GM23338 (cell line): ENCODE results near the gene PPP1R36. TPM values are rescaled to one million over a fixed set of nuclear protein-coding genes. Genes with fewer than 3 reads are reported as not detected.

ENCODE experiments used
- ATAC-seq: fragments of 200-7000 bp; cut with Tn5 transposase; 3 replicates; pipeline ENCODE4 v1.9.1; 2020
- DNase-seq: peaks from one replicate; pipeline ENCODE4 v3.0.0-alpha.2; 2015; ENCODE audit warnings: low spot score
- H2AFZ ChIP-seq: fragments of 200-600 bp; sonication (generic); 2 replicates; pipeline ENCODE4 v1.8.0; 2016; ENCODE audit warnings: antibody characterized with exemption, mild to moderate bottlenecking, moderate library complexity
- H3F3A ChIP-seq: fragments of 200-600 bp; sonication (generic); replicated peaks from 2 replicates; pipeline ENCODE4 v1.8.0; 2017; ENCODE audit warnings: antibody characterized with exemption, mixed run types, low read depth
- H3K27ac ChIP-seq: fragments of 200-600 bp; sonication (generic); 2 replicates; pipeline ENCODE4 v1.6.1; 2016; ENCODE audit warnings: low read depth
- H3K27me3 ChIP-seq: fragments of 200-600 bp; sonication (generic); 2 replicates; pipeline ENCODE4 v1.8.0; 2016; ENCODE audit warnings: mild to moderate bottlenecking, mixed run types, moderate library complexity; ENCODE audit not compliant: insufficient read depth
- H3K36me3 ChIP-seq: fragments of 200-600 bp; sonication (generic); 2 replicates; pipeline ENCODE4 v1.8.0; 2016; ENCODE audit warnings: mild to moderate bottlenecking; ENCODE audit not compliant: insufficient read depth
- H3K4me1 ChIP-seq: fragments of 200-600 bp; sonication (generic); 2 replicates; pipeline ENCODE4 v1.8.0; 2016; ENCODE audit warnings: mild to moderate bottlenecking, moderate library complexity; ENCODE audit not compliant: insufficient read depth
- H3K4me2 ChIP-seq: fragments of 200-600 bp; sonication (generic); 2 replicates; pipeline ENCODE4 v1.7.1; 2017; ENCODE audit warnings: mixed run types
- H3K4me3 ChIP-seq: fragments of 200-600 bp; sonication (generic); 2 replicates; pipeline ENCODE4 v1.6.1; 2016; ENCODE audit warnings: mixed run types
- H3K79me2 ChIP-seq: fragments of 200-600 bp; sonication (generic); replicated peaks from 2 replicates; pipeline ENCODE4 v1.8.0; 2017; ENCODE audit warnings: mild to moderate bottlenecking; ENCODE audit not compliant: insufficient read depth
- H3K9me2 ChIP-seq: fragments of 200-600 bp; sonication (generic); 2 replicates; pipeline ENCODE4 v1.8.0; 2017; ENCODE audit not compliant: insufficient read depth
- H4K20me1 ChIP-seq: fragments of 200-600 bp; sonication (generic); replicated peaks from 2 replicates; pipeline ENCODE4 v1.8.0; 2017; ENCODE audit warnings: mild to moderate bottlenecking; ENCODE audit not compliant: insufficient read depth
- H3K27ac Mint-ChIP-seq: 2 replicates; pipeline ENCODE4 v1.8.0; 2020; ENCODE audit warnings: inconsistent platforms, mild to moderate bottlenecking, moderate library complexity, mixed read lengths
- H3K27me3 Mint-ChIP-seq: 3 replicates; pipeline ENCODE4 v1.8.0; 2022; ENCODE audit warnings: low read depth, mild to moderate bottlenecking, moderate library complexity, mixed read lengths, inconsistent platforms; ENCODE audit not compliant: insufficient read depth, poor library complexity
- H3K36me3 Mint-ChIP-seq: 3 replicates; pipeline ENCODE4 v1.8.0; 2021; ENCODE audit warnings: low read depth, mild to moderate bottlenecking, inconsistent platforms, moderate library complexity, mixed read lengths
- H3K4me1 Mint-ChIP-seq: 3 replicates; pipeline ENCODE4 v1.8.0; 2020; ENCODE audit warnings: mild to moderate bottlenecking, inconsistent platforms, mixed read lengths
- H3K4me3 Mint-ChIP-seq: 3 replicates; pipeline ENCODE4 v1.8.0; 2021; ENCODE audit warnings: moderate library complexity, mild to moderate bottlenecking, inconsistent platforms, mixed read lengths
- H3K9me3 Mint-ChIP-seq: 3 replicates; pipeline ENCODE4 v1.8.0; 2020; ENCODE audit warnings: moderate library complexity, mild to moderate bottlenecking, inconsistent platforms, mixed read lengths
- EZH2phosphoT487 ChIP-seq: fragments of 200-600 bp; sonication (generic); IDR thresholded peaks from one replicate; pipeline ENCODE4 v1.8.1; 2018; ENCODE audit warnings: antibody characterized with exemption; ENCODE audit not compliant: unreplicated experiment
- JUNB ChIP-seq: IDR thresholded peaks from one replicate; pipeline ENCODE4 v1.6.1; 2016; ENCODE audit warnings: antibody characterized with exemption; ENCODE audit not compliant: unreplicated experiment
- STAT1 ChIP-seq: IDR thresholded peaks from one replicate; pipeline ENCODE4 v1.6.1; 2016; ENCODE audit warnings: antibody characterized with exemption; ENCODE audit not compliant: unreplicated experiment
- ZNF114 ChIP-seq: fragments of 250-450 bp; sonication (Bioruptor Pico); IDR thresholded peaks from 2 replicates; pipeline ENCODE4 v1.5.0; 2020; ENCODE audit warnings: mild to moderate bottlenecking, moderate library complexity
- ZNF331 ChIP-seq: fragments of 250-450 bp; sonication (Bioruptor Pico); IDR thresholded peaks from 2 replicates; pipeline ENCODE4 v1.5.0; 2020; ENCODE audit warnings: low read depth, mild to moderate bottlenecking, moderate library complexity
- polyA plus RNA-seq: library from polyadenylated mRNA; unstranded; fragments of >200 nt; fragmentation: Nextera tagmentation; extraction: Ambion mirVana; gene quantifications from 2 replicates; pipeline ENCODE4 v1.2.1, GENCODE V29; 2016
- total RNA-seq: library from RNA; depleted of rRNA; stranded (reverse); fragments of >200 nt; shearing (Covaris generic); gene quantifications from 2 replicates; pipeline ENCODE4 v1.2.3, GENCODE V29; 2014
- TF ChIP-seq, protein P1 (sequence below): fragments of 250-450 bp; sonication (Bioruptor Pico); IDR thresholded peaks from 2 replicates; pipeline ENCODE4 v1.5.0; 2020; ENCODE audit warnings: mild to moderate bottlenecking, moderate library complexity
- TF ChIP-seq, protein P2 (sequence below): IDR thresholded peaks from one replicate; pipeline ENCODE4 v1.6.1; 2018; ENCODE audit warnings: antibody characterized with exemption; ENCODE audit not compliant: unreplicated experiment
- TF ChIP-seq, protein P3 (sequence below), 2 experiments: fragments of 200-600 bp in 1 of 2; sonication (generic) in 1 of 2; conservative IDR thresholded peaks; 2 replicates each; pipeline versions ENCODE4 v1.5.1 to v1.6.1; 2016 to 2017; ENCODE audit warnings: antibody characterized with exemption in 2 of 2, low read depth in 2 of 2, mild to moderate bottlenecking in 2 of 2, moderate library complexity in 1 of 2

Gene PPP1R36
- total and polyA plus RNA-seq, 2 experiments from 2014 or later, result 0.42 to 1.4 TPM

DNA sequence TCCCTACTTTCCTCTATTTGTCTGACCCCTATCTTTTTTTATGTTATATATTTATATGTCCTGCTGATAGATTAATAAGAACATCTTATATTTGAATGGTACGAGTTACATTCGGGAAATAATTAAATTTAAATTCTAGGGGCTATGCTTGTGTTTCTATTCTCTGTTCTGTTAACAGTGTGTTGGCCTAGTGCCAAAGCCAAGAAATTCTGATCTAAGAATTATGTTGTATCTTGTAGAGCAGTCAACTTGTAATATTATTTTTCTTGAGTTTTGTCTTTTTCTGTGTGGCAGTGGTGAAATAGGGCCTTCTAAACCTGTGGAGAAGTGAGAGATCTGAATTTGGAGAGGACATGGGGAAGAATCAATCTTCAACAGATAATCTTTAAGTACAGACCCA, 18.2 kb upstream of the PPP1R36 start (continued):
- TF ChIP-seq, protein P1, sequence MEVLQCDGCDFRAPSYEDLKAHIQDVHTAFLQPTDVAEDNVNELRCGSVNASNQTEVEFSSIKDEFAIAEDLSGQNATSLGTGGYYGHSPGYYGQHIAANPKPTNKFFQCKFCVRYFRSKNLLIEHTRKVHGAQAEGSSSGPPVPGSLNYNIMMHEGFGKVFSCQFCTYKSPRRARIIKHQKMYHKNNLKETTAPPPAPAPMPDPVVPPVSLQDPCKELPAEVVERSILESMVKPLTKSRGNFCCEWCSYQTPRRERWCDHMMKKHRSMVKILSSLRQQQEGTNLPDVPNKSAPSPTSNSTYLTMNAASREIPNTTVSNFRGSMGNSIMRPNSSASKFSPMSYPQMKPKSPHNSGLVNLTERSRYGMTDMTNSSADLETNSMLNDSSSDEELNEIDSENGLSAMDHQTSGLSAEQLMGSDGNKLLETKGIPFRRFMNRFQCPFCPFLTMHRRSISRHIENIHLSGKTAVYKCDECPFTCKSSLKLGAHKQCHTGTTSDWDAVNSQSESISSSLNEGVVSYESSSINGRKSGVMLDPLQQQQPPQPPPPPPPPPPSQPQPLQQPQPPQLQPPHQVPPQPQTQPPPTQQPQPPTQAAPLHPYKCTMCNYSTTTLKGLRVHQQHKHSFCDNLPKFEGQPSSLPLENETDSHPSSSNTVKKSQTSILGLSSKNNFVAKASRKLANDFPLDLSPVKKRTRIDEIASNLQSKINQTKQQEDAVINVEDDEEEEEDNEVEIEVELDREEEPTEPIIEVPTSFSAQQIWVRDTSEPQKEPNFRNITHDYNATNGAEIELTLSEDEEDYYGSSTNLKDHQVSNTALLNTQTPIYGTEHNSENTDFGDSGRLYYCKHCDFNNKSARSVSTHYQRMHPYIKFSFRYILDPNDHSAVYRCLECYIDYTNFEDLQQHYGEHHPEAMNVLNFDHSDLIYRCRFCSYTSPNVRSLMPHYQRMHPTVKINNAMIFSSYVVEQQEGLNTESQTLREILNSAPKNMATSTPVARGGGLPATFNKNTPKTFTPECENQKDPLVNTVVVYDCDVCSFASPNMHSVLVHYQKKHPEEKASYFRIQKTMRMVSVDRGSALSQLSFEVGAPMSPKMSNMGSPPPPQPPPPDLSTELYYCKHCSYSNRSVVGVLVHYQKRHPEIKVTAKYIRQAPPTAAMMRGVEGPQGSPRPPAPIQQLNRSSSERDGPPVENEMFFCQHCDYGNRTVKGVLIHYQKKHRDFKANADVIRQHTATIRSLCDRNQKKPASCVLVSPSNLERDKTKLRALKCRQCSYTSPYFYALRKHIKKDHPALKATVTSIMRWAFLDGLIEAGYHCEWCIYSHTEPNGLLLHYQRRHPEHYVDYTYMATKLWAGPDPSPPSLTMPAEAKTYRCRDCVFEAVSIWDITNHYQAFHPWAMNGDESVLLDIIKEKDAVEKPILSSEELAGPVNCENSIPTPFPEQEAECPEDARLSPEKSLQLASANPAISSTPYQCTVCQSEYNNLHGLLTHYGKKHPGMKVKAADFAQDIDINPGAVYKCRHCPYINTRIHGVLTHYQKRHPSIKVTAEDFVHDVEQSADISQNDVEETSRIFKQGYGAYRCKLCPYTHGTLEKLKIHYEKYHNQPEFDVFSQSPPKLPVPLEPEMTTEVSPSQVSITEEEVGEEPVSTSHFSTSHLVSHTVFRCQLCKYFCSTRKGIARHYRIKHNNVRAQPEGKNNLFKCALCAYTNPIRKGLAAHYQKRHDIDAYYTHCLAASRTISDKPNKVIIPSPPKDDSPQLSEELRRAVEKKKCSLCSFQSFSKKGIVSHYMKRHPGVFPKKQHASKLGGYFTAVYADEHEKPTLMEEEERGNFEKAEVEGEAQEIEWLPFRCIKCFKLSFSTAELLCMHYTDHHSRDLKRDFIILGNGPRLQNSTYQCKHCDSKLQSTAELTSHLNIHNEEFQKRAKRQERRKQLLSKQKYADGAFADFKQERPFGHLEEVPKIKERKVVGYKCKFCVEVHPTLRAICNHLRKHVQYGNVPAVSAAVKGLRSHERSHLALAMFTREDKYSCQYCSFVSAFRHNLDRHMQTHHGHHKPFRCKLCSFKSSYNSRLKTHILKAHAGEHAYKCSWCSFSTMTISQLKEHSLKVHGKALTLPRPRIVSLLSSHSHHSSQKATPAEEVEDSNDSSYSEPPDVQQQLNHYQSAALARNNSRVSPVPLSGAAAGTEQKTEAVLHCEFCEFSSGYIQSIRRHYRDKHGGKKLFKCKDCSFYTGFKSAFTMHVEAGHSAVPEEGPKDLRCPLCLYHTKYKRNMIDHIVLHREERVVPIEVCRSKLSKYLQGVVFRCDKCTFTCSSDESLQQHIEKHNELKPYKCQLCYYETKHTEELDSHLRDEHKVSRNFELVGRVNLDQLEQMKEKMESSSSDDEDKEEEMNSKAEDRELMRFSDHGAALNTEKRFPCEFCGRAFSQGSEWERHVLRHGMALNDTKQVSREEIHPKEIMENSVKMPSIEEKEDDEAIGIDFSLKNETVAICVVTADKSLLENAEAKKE (CRISPR knock-in tag), result no peak

DNA sequence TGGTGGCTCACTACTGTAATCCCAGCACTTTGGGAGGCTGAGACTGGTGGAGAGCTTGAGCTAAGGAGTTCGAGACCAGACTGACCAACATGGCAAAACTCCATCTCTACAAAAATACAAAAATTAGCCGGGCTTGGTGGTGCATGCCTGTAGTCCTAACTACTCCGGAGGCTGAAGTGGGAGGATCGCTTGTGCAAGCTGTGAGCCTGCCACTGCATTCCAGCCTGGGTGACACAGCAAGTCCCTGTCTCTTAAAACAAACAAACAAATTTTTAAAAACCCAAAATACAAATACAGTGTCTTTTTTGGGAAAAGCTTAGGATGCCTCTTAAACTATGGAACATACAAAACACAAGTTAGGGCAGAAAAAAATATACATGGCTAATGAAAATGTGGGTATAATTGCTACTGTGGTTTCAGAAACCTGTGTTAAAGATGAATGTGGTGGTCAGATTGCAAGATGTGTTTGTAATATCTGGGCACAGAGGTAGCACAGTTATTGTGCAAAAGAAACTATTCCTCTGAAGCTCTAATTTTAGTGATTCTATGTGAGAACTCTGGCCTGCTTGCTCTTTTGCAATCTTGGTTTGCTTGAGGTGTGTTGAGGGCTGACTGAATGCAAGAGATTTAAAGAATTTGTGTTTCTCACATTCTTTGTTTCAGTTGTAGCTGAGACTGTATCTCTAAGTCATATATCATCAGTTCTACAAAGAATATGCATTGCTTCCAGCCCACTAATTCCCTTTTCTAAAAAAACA, 13.1 kb upstream of the PPP1R36 start:
- Mint-ChIP-seq H3K4me1 (peaks cover 18% of the 10 kb centered on the region), H3K9me3 (peaks cover 16% of the 10 kb centered on the region), H3K36me3 (peaks cover 18% of the 10 kb centered on the region), H3K27ac (no peak overlapping the region), H3K27me3 (peaks cover 20% of the 10 kb centered on the region), H3K4me3 (no peak overlapping the region)
- no peaks in the 10 kb centered on the region for H3F3A ChIP-seq
- H3K4me3 ChIP-seq, result no peak overlapping the region
- H3K27ac ChIP-seq, result no peak overlapping the region
- H3K9me2 ChIP-seq, result no peaks in the 10 kb centered on the region
- H3K27me3 ChIP-seq, result peaks cover 10% of the 10 kb centered on the region
- H3K4me2 ChIP-seq, result no peak overlapping the region
- no peaks in the 10 kb centered on the region for H3K36me3 ChIP-seq
- H4K20me1 ChIP-seq, result no peaks in the 10 kb centered on the region
- DNase-seq (peak; percentile 20), ATAC-seq (no peak)
- no peak overlapping the region for H2AFZ ChIP-seq
- no peaks in the 10 kb centered on the region; the same call in 1 of the 2 replicates for H3K79me2 ChIP-seq
- peaks cover 3% of the 10 kb centered on the region; the same call in 1 of the 2 replicates for H3K4me1 ChIP-seq
- TF ChIP-seq STAT1 (no peak), JUNB (no peak), EZH2phosphoT487 (no peak), ZNF331 (CRISPR knock-in tag) (no peak), ZNF114 (CRISPR knock-in tag) (no peak)
- TF ChIP-seq, protein P2, sequence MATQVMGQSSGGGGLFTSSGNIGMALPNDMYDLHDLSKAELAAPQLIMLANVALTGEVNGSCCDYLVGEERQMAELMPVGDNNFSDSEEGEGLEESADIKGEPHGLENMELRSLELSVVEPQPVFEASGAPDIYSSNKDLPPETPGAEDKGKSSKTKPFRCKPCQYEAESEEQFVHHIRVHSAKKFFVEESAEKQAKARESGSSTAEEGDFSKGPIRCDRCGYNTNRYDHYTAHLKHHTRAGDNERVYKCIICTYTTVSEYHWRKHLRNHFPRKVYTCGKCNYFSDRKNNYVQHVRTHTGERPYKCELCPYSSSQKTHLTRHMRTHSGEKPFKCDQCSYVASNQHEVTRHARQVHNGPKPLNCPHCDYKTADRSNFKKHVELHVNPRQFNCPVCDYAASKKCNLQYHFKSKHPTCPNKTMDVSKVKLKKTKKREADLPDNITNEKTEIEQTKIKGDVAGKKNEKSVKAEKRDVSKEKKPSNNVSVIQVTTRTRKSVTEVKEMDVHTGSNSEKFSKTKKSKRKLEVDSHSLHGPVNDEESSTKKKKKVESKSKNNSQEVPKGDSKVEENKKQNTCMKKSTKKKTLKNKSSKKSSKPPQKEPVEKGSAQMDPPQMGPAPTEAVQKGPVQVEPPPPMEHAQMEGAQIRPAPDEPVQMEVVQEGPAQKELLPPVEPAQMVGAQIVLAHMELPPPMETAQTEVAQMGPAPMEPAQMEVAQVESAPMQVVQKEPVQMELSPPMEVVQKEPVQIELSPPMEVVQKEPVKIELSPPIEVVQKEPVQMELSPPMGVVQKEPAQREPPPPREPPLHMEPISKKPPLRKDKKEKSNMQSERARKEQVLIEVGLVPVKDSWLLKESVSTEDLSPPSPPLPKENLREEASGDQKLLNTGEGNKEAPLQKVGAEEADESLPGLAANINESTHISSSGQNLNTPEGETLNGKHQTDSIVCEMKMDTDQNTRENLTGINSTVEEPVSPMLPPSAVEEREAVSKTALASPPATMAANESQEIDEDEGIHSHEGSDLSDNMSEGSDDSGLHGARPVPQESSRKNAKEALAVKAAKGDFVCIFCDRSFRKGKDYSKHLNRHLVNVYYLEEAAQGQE, result no peak
- TF ChIP-seq, protein P3, sequence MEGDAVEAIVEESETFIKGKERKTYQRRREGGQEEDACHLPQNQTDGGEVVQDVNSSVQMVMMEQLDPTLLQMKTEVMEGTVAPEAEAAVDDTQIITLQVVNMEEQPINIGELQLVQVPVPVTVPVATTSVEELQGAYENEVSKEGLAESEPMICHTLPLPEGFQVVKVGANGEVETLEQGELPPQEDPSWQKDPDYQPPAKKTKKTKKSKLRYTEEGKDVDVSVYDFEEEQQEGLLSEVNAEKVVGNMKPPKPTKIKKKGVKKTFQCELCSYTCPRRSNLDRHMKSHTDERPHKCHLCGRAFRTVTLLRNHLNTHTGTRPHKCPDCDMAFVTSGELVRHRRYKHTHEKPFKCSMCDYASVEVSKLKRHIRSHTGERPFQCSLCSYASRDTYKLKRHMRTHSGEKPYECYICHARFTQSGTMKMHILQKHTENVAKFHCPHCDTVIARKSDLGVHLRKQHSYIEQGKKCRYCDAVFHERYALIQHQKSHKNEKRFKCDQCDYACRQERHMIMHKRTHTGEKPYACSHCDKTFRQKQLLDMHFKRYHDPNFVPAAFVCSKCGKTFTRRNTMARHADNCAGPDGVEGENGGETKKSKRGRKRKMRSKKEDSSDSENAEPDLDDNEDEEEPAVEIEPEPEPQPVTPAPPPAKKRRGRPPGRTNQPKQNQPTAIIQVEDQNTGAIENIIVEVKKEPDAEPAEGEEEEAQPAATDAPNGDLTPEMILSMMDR (conservative IDR thresholded peaks at IDR 0.05; ENCODE audit: low read depth in 2 of 2), result no peak
